MM.1S (cell line): ENCODE data around the gene RTBDN.

Experiments used
- CTCF ChIP-seq: fragments of 300-600 bp; sonication (generic); IDR thresholded peaks from 2 replicates; pipeline ENCODE4 v1.5.1; 2016; ENCODE audit warnings: antibody characterized with exemption, low read length, mixed read lengths
- EZH2 ChIP-seq: fragments of 300-600 bp; sonication (generic); optimal IDR thresholded peaks from 2 replicates; pipeline ENCODE3; 2017; ENCODE audit warnings: low read depth, mild to moderate bottlenecking, antibody characterized with exemption, low read length, mixed read lengths

- TF ChIP-seq CTCF (no peak), EZH2 (no peak)
These were observed 32.2 kb upstream of the RTBDN start for GRCh38 chr19:12866416-12867119.
